ENCODE data around the gene ABHD8. TPM values are rescaled to one million over a fixed set of nuclear protein-coding genes. Genes with fewer than 3 reads are reported as not detected.

ABHD8 gene
- total and polyA plus RNA-seq, 2 of the 13 experiments (the other 11 are each of a cell fraction or from before 2014, with no cell fraction given): 6.3 to 7.2 TPM

DNA sequence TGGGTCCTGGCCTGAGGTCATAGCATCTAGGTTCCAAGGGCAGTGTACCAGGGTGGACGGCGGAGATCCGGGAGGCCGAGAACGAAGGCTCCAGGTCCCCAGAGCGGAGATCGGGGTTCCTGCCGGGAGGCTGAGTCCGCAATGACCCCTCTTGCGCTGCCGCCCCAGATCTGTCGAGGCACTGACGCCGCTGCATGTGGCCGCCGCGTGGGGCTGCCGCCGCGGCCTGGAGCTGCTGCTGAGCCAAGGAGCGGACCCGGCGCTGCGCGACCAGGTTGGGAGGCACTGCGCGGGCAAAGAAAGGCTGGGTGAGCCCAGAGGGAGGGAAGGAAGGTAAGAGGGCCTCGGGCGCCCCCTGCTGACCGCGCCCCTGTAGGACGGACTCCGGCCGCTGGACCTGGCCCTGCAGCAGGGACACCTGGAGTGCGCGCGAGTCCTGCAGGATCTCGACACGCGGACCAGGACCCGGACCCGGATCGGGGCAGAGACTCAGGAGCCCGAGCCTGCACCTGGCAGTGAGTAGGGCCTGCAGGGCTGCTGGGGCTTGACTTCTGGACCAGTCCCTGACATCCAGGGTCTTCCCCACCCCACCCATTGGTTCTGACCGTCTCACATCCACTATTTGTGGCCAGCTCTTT is 20.6 kb downstream of the ABHD8 start (continued):
- TF ChIP-seq KDM3A (CRISPR knock-in tag; IDR thresholded peaks at IDR 0.05; ENCODE audit: low read depth) (peak; percentile 67; the same call in 1 of the 2 replicates), ZNF777 (CRISPR knock-in tag; IDR thresholded peaks at IDR 0.05) (peak; percentile 30; the same call in 1 of the 2 replicates), CHCHD3 (CRISPR knock-in tag; IDR thresholded peaks at IDR 0.05) (peak; percentile 55; the same call in 1 of the 2 replicates), ZNF782 (CRISPR knock-in tag; IDR thresholded peaks at IDR 0.05; ENCODE audit: borderline replicate concordance) (0 out of 2 replicates have a peak, but pooled peaks have one; percentile 38), ZNF441 (CRISPR knock-in tag; IDR thresholded peaks at IDR 0.05; ENCODE audit: borderline replicate concordance) (no peak), CREM (IDR thresholded peaks at IDR 0.05) (no peak), CREM (CRISPR knock-in tag; IDR thresholded peaks at IDR 0.05) (no peak), ZNF121 (CRISPR knock-in tag; IDR thresholded peaks at IDR 0.05) (peak; percentile 74), ZFX (CRISPR knock-in tag; IDR thresholded peaks at IDR 0.05; ENCODE audit: low read depth) (peak; percentile 55; the same call in 1 of the 2 replicates), ZC3H13 (CRISPR knock-in tag; IDR thresholded peaks at IDR 0.05) (no peak), CSRNP2 (CRISPR knock-in tag; conservative IDR thresholded peaks at IDR 0.05; ENCODE audit: low read depth) (no peak), ZNF329 (CRISPR knock-in tag; IDR thresholded peaks at IDR 0.05; ENCODE audit: low read depth) (no peak), ESRRA (CRISPR knock-in tag; IDR thresholded peaks at IDR 0.05; ENCODE audit: low read depth) (0 out of 2 replicates have a peak, but pooled peaks have one; percentile 38), KAT2B (IDR thresholded peaks at IDR 0.05; ENCODE audit: borderline replicate concordance, low read depth, low read length) (no peak)
- TF ChIP-seq, protein P1, sequence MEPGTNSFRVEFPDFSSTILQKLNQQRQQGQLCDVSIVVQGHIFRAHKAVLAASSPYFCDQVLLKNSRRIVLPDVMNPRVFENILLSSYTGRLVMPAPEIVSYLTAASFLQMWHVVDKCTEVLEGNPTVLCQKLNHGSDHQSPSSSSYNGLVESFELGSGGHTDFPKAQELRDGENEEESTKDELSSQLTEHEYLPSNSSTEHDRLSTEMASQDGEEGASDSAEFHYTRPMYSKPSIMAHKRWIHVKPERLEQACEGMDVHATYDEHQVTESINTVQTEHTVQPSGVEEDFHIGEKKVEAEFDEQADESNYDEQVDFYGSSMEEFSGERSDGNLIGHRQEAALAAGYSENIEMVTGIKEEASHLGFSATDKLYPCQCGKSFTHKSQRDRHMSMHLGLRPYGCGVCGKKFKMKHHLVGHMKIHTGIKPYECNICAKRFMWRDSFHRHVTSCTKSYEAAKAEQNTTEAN (CRISPR knock-in tag; conservative IDR thresholded peaks at IDR 0.05): no peak
- TF ChIP-seq, protein P2, sequence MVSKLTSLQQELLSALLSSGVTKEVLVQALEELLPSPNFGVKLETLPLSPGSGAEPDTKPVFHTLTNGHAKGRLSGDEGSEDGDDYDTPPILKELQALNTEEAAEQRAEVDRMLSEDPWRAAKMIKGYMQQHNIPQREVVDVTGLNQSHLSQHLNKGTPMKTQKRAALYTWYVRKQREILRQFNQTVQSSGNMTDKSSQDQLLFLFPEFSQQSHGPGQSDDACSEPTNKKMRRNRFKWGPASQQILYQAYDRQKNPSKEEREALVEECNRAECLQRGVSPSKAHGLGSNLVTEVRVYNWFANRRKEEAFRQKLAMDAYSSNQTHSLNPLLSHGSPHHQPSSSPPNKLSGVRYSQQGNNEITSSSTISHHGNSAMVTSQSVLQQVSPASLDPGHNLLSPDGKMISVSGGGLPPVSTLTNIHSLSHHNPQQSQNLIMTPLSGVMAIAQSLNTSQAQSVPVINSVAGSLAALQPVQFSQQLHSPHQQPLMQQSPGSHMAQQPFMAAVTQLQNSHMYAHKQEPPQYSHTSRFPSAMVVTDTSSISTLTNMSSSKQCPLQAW (CRISPR knock-in tag; IDR thresholded peaks at IDR 0.05): peak; percentile 59; the same call in 1 of the 2 replicates
- TF ChIP-seq, protein P3, sequence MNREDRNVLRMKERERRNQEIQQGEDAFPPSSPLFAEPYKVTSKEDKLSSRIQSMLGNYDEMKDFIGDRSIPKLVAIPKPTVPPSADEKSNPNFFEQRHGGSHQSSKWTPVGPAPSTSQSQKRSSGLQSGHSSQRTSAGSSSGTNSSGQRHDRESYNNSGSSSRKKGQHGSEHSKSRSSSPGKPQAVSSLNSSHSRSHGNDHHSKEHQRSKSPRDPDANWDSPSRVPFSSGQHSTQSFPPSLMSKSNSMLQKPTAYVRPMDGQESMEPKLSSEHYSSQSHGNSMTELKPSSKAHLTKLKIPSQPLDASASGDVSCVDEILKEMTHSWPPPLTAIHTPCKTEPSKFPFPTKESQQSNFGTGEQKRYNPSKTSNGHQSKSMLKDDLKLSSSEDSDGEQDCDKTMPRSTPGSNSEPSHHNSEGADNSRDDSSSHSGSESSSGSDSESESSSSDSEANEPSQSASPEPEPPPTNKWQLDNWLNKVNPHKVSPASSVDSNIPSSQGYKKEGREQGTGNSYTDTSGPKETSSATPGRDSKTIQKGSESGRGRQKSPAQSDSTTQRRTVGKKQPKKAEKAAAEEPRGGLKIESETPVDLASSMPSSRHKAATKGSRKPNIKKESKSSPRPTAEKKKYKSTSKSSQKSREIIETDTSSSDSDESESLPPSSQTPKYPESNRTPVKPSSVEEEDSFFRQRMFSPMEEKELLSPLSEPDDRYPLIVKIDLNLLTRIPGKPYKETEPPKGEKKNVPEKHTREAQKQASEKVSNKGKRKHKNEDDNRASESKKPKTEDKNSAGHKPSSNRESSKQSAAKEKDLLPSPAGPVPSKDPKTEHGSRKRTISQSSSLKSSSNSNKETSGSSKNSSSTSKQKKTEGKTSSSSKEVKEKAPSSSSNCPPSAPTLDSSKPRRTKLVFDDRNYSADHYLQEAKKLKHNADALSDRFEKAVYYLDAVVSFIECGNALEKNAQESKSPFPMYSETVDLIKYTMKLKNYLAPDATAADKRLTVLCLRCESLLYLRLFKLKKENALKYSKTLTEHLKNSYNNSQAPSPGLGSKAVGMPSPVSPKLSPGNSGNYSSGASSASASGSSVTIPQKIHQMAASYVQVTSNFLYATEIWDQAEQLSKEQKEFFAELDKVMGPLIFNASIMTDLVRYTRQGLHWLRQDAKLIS (CRISPR knock-in tag; IDR thresholded peaks at IDR 0.05): no peak
- TF ChIP-seq, protein P4, sequence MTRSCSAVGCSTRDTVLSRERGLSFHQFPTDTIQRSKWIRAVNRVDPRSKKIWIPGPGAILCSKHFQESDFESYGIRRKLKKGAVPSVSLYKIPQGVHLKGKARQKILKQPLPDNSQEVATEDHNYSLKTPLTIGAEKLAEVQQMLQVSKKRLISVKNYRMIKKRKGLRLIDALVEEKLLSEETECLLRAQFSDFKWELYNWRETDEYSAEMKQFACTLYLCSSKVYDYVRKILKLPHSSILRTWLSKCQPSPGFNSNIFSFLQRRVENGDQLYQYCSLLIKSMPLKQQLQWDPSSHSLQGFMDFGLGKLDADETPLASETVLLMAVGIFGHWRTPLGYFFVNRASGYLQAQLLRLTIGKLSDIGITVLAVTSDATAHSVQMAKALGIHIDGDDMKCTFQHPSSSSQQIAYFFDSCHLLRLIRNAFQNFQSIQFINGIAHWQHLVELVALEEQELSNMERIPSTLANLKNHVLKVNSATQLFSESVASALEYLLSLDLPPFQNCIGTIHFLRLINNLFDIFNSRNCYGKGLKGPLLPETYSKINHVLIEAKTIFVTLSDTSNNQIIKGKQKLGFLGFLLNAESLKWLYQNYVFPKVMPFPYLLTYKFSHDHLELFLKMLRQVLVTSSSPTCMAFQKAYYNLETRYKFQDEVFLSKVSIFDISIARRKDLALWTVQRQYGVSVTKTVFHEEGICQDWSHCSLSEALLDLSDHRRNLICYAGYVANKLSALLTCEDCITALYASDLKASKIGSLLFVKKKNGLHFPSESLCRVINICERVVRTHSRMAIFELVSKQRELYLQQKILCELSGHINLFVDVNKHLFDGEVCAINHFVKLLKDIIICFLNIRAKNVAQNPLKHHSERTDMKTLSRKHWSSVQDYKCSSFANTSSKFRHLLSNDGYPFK (CRISPR knock-in tag; IDR thresholded peaks at IDR 0.05; ENCODE audit: borderline replicate concordance): no peak
